GM12878 (cell line): ENCODE results near the gene SPOCK1. TPM values are rescaled to one million over a fixed set of nuclear protein-coding genes. Genes with fewer than 3 reads are reported as not detected.

Experiments used
- ATAC-seq: fragments of 200-7000 bp; cut with Tn5 transposase; 3 replicates; pipeline ENCODE4 v1.9.1; 2020; ENCODE audit warnings: mild to moderate bottlenecking, moderate library complexity
- BruUV-seq: library from RNA; stranded (reverse); fragments of 400-500 nt; replicated peaks from 2 replicates; lab custom pipeline; 2021; lab: Mats Ljungman, UMichigan
- CTCF ChIA-PET: fragments of 300-600 bp; sonication (Branson Sonifier 250); formaldehyde crosslinking; extraction: SDS; loops from one replicate; lab custom pipeline; 2021; ENCODE audit warnings: inconsistent platforms; lab: Yijun Ruan, JAX
- POLR2A ChIA-PET: fragments of 350-600 bp; formaldehyde crosslinking; extraction: SDS; loops from one replicate; lab custom pipeline; 2021; ENCODE audit warnings: inconsistent platforms; lab: Charles Lee
- RAD21 ChIA-PET: fragments of 300-600 bp; sonication (Branson Sonifier 250); formaldehyde crosslinking; loops from one replicate; lab custom pipeline; 2023; ENCODE audit warnings: antibody characterized with exemption; ENCODE audit not compliant: unreplicated experiment; lab: Charles Lee
- SMC1A ChIA-PET: fragments of 300-600 bp; sonication (Branson Sonifier 250); formaldehyde crosslinking; loops from one replicate; lab custom pipeline; 2023; ENCODE audit not compliant: unreplicated experiment, uncharacterized antibody; lab: Charles Lee
- DNase-seq: peaks from one replicate; pipeline ENCODE4 v3.0.0-alpha.2; 2011; ENCODE audit warnings: low read depth, low spot score
- FAIRE-seq: peaks from 3 replicates; lab custom pipeline; 2011; peaks lifted over from hg19 to GRCh38; lab: Jason Lieb, UNC
- H2AFZ ChIP-seq: 2 replicates; pipeline ENCODE4 v1.6.0; 2011; ENCODE audit warnings: low read depth, low read length, control low read depth; ENCODE audit not compliant: control insufficient read depth
- H3K27ac ChIP-seq: 2 replicates; pipeline ENCODE4 v1.5.1; 2011; ENCODE audit warnings: control low read depth; ENCODE audit not compliant: control insufficient read depth, insufficient read depth
- H3K27me3 ChIP-seq, 2 experiments: replicated peaks in 1 of 2; 2 replicates each; pipeline versions ENCODE4 v1.6.0 to v1.6.1; 2011; ENCODE audit warnings: low read length in 1 of 2; ENCODE audit not compliant: control insufficient read depth in 2 of 2, insufficient read depth in 2 of 2
- H3K36me3 ChIP-seq, 2 experiments: 2 replicates each; pipeline ENCODE4 v1.5.1; 2011; ENCODE audit warnings: low read length in 1 of 2; ENCODE audit not compliant: control insufficient read depth in 2 of 2, insufficient read depth in 2 of 2
- H3K4me1 ChIP-seq: 2 replicates; pipeline ENCODE4 v1.6.1; 2011; ENCODE audit warnings: mild to moderate bottlenecking, low read length, moderate library complexity, mixed read lengths; ENCODE audit not compliant: control insufficient read depth, insufficient read depth
- H3K4me2 ChIP-seq: 2 replicates; pipeline ENCODE4 v1.6.0; 2011; ENCODE audit warnings: control low read depth; ENCODE audit not compliant: control insufficient read depth, insufficient read depth
- H3K4me3 ChIP-seq: fragments of 200-600 bp; sonication (generic); 2 replicates; pipeline ENCODE4 v1.5.1; 2016
- H3K79me2 ChIP-seq: 2 replicates; pipeline ENCODE4 v1.6.0; 2011; ENCODE audit warnings: low read length; ENCODE audit not compliant: control insufficient read depth, insufficient read depth
- H3K9ac ChIP-seq: 2 replicates; pipeline ENCODE4 v1.8.0; 2011; ENCODE audit warnings: low read length, control low read depth, mixed read lengths; ENCODE audit not compliant: control insufficient read depth, insufficient read depth
- H3K9me3 ChIP-seq: replicated peaks from 3 replicates; pipeline ENCODE4 v1.5.1; 2011; ENCODE audit warnings: mild to moderate bottlenecking, low read length; ENCODE audit not compliant: control insufficient read depth, insufficient read depth
- H4K20me1 ChIP-seq: 2 replicates; pipeline ENCODE4 v1.6.0; 2011; ENCODE audit not compliant: control insufficient read depth, insufficient read depth
- CBX5 ChIP-seq: sonication (generic); IDR thresholded peaks from 2 replicates; pipeline ENCODE4 v1.6.1; 2016; ENCODE audit warnings: low read depth, moderate library complexity, mild to moderate bottlenecking, inconsistent platforms
- EP300 ChIP-seq, 2 experiments: fragments of 150-350 bp in 1 of 2; IDR thresholded peaks; 2 replicates each; pipeline ENCODE4 v1.6.1; 2011 to 2012; ENCODE audit warnings: low read depth in 2 of 2, low read length in 2 of 2, borderline replicate concordance in 1 of 2, improper control_type of control experiment in 1 of 2, inconsistent platforms in 1 of 2; ENCODE audit not compliant: control insufficient read depth in 1 of 2
- GATAD2B ChIP-seq: fragments of 450-650 bp; conservative IDR thresholded peaks from 2 replicates; pipeline ENCODE4 v1.6.1; 2017; ENCODE audit warnings: low read depth, mild to moderate bottlenecking, moderate library complexity
- NFIC ChIP-seq: IDR thresholded peaks from 2 replicates; pipeline ENCODE4 v1.6.1; 2012; ENCODE audit warnings: low read depth, mild to moderate bottlenecking, inconsistent platforms, low read length, moderate library complexity
- NR2C2 ChIP-seq: IDR thresholded peaks from 2 replicates; pipeline ENCODE4 v1.6.1; 2011; ENCODE audit warnings: borderline replicate concordance, low read depth; ENCODE audit not compliant: control insufficient read depth, insufficient read length
- NR2F1 ChIP-seq: fragments of 450-650 bp; conservative IDR thresholded peaks from 2 replicates; pipeline ENCODE4 v1.6.1; 2017; ENCODE audit warnings: mild to moderate bottlenecking
- PML ChIP-seq: IDR thresholded peaks from 2 replicates; pipeline ENCODE4 v1.6.1; 2012; ENCODE audit warnings: low read length, inconsistent platforms
- SMC3 ChIP-seq: IDR thresholded peaks from 2 replicates; pipeline ENCODE4 v1.6.1; 2011; ENCODE audit warnings: low read length, improper control_type of control experiment, borderline replicate concordance
- SUPT20H ChIP-seq: IDR thresholded peaks from 2 replicates; pipeline ENCODE4 v1.6.1; 2011; ENCODE audit warnings: low read depth, mild to moderate bottlenecking, low read length, moderate library complexity, borderline replicate concordance; ENCODE audit not compliant: control insufficient read depth
- SUZ12 ChIP-seq: fragments of 200-600 bp; sonication (generic); IDR thresholded peaks from one replicate; pipeline ENCODE4 v1.6.1; 2018; ENCODE audit warnings: antibody characterized with exemption, mild to moderate bottlenecking; ENCODE audit not compliant: unreplicated experiment
- TCF3 ChIP-seq: IDR thresholded peaks from 2 replicates; pipeline ENCODE4 v1.6.1; 2012; ENCODE audit warnings: low read depth, mild to moderate bottlenecking, low read length, borderline replicate concordance; ENCODE audit not compliant: insufficient read depth
- ZBED1 ChIP-seq: IDR thresholded peaks from 2 replicates; pipeline ENCODE4 v1.6.1; 2016; ENCODE audit warnings: borderline replicate concordance
- ZBTB33 ChIP-seq: fragments of 450-650 bp; IDR thresholded peaks from 2 replicates; pipeline ENCODE4 v1.6.1; 2017; ENCODE audit warnings: mild to moderate bottlenecking
- WGBS: methylation state at CpG from one replicate; pipeline ENCODE4 v1.1.6; 2016; ENCODE audit warnings: low lambda C conversion rate; ENCODE audit not compliant: insufficient replicate concordance, insufficient coverage; ENCODE audit errors: missing lambda C conversion rate; 5-methylcytosine and 5-hydroxymethylcytosine counted together
- in situ Hi-C: fragments of 300-500 bp; cut with MboI; formaldehyde crosslinking; loops from 9 replicates; pipeline ENCODE4 v1.14.3; 2018; ENCODE audit warnings: mixed read lengths
- intact Hi-C: fragments of 100-400 bp; cut with micrococcal nuclease; formaldehyde crosslinking; loops from one replicate; pipeline ENCODE4 v1.14.2; 2022; ENCODE audit not compliant: unreplicated experiment
- polyA plus RNA-seq, 11 experiments: library from polyadenylated mRNA; depleted of rRNA in 4 of 11; unstranded in 6 of 11; stranded (reverse) in 5 of 11; fragments of >200 nt; fragmentation: Nextera tagmentation in 4 of 11; fragmentation: Illumina TruSeq in 1 of 11; extraction: Ambion mirVana in 4 of 11; extraction: Trizol in 1 of 11; gene quantifications; 1 replicate in 1 of 11; 2 replicates in 10 of 11; pipeline versions ENCODE4 v1.2.1 to v1.2.3, GENCODE V29; 2011 to 2016; ENCODE audit warnings: inconsistent platforms in 2 of 11, missing spikeins in 2 of 11, low read depth in 1 of 11
- total RNA-seq, 4 experiments: library from RNA; depleted of rRNA in 3 of 4; stranded (reverse); fragments of >200 nt in 3 of 4; fragmentation: Illumina TruSeq in 1 of 4; extraction: Trizol in 1 of 4; gene quantifications; 2 replicates each; pipeline versions ENCODE4 v1.2.1 to v1.2.3, GENCODE V29; 2013 to 2021
- TF ChIP-seq, protein P1 (sequence below): fragments of 450-650 bp; formaldehyde crosslinking; IDR thresholded peaks from 2 replicates; pipeline ENCODE4 v1.5.0; 2022; ENCODE audit warnings: mild to moderate bottlenecking, missing genetic modification characterization
- TF ChIP-seq, protein P2 (sequence below): fragments of 450-650 bp; IDR thresholded peaks from 2 replicates; pipeline ENCODE4 v1.6.1; 2016; ENCODE audit warnings: mild to moderate bottlenecking

The SPOCK1 gene
- total and polyA plus RNA-seq, 10 of the 15 experiments (the other 5 are each of a cell fraction or from before 2014, with no cell fraction given), result 0.06 to 0.68 (median 0.25) TPM; not detected in 3

DNA sequence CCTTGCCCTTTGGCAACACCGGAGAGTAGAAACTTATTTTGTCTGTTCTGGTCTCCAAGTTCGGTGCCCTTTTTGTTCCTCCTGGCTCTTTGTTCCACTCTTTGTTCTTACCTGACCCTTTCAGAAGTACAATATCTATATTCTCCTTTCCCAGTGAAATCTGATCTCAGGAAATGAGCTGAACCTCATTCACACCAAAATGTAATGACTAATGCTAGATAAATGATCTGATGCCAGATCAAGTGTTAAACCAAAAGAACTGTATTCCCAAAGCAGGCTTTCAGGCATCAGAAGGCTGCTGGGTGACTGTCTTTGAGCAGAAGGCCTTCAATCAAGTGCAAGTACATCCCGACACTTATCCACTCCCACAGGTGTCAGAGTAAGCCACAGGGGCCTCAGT is 156.4 kb downstream of the SPOCK1 start:
- SMC1A ChIA-PET, result interaction anchor here (1.1 kb wide), 1 partner anchor 53 kb away, joined by 3 read pairs; no protein-coding TSS in a partner anchor
- TF ChIP-seq GATAD2B, result no peak
- TF ChIP-seq PML, result no peak
- TF ChIP-seq TCF3, result no peak
- TF ChIP-seq, protein P1, sequence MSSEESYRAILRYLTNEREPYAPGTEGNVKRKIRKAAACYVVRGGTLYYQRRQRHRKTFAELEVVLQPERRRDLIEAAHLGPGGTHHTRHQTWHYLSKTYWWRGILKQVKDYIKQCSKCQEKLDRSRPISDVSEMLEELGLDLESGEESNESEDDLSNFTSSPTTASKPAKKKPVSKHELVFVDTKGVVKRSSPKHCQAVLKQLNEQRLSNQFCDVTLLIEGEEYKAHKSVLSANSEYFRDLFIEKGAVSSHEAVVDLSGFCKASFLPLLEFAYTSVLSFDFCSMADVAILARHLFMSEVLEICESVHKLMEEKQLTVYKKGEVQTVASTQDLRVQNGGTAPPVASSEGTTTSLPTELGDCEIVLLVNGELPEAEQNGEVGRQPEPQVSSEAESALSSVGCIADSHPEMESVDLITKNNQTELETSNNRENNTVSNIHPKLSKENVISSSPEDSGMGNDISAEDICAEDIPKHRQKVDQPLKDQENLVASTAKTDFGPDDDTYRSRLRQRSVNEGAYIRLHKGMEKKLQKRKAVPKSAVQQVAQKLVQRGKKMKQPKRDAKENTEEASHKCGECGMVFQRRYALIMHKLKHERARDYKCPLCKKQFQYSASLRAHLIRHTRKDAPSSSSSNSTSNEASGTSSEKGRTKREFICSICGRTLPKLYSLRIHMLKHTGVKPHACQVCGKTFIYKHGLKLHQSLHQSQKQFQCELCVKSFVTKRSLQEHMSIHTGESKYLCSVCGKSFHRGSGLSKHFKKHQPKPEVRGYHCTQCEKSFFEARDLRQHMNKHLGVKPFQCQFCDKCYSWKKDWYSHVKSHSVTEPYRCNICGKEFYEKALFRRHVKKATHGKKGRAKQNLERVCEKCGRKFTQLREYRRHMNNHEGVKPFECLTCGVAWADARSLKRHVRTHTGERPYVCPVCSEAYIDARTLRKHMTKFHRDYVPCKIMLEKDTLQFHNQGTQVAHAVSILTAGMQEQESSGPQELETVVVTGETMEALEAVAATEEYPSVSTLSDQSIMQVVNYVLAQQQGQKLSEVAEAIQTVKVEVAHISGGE (CRISPR knock-in tag), result no peak
- no peak for TF ChIP-seq ZBED1
- TF ChIP-seq SUZ12, result no peak
- TF ChIP-seq NFIC, result no peak
- TF ChIP-seq, protein P2, sequence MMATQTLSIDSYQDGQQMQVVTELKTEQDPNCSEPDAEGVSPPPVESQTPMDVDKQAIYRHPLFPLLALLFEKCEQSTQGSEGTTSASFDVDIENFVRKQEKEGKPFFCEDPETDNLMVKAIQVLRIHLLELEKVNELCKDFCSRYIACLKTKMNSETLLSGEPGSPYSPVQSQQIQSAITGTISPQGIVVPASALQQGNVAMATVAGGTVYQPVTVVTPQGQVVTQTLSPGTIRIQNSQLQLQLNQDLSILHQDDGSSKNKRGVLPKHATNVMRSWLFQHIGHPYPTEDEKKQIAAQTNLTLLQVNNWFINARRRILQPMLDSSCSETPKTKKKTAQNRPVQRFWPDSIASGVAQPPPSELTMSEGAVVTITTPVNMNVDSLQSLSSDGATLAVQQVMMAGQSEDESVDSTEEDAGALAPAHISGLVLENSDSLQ, result no peak
- no peak for TF ChIP-seq SMC3
- no peak for TF ChIP-seq CBX5
- TF ChIP-seq EP300 (IDR thresholded peaks at IDR 0.05; ENCODE audit: borderline replicate concordance in 1 of 2, control insufficient read depth in 1 of 2, low read depth in 2 of 2, low read length in 2 of 2), result no peak
- no peak for TF ChIP-seq ZBTB33
- no peak for TF ChIP-seq NR2F1
- TF ChIP-seq NR2C2, result no peak
- TF ChIP-seq SUPT20H, result no peak
- no peak overlapping the region for H3K27ac ChIP-seq
- no peaks in the 10 kb centered on the region for H3K9me3 ChIP-seq
- no peaks in the 10 kb centered on the region for H3K36me3 ChIP-seq
- POLR2A ChIA-PET, result no interaction called here
- in situ Hi-C loops (loop anchor here (25.0 kb wide), 1 partner anchor 745 kb away; the partner anchor contains the start of gene WNT8A), intact Hi-C loops (no loop called here)
- H4K20me1 ChIP-seq, result no peaks in the 10 kb centered on the region
- H3K4me3 ChIP-seq, result no peak overlapping the region
- WGBS, result 39% methylated on average over 3 of the region's 3 CpGs
- no peaks in the 10 kb centered on the region for H3K27me3 ChIP-seq
- H3K4me2 ChIP-seq, result no peak overlapping the region
- RAD21 ChIA-PET, result no interaction called here
- H2AFZ ChIP-seq, result no peak overlapping the region
- ATAC-seq (no peak), DNase-seq (no peak), FAIRE-seq (no peak)
- H3K79me2 ChIP-seq, result no peaks in the 10 kb centered on the region
- no TSS peak for BruUV-seq
- no peaks in the 10 kb centered on the region for H3K4me1 ChIP-seq
- CTCF ChIA-PET, result no interaction called here
- no peak overlapping the region for H3K9ac ChIP-seq
